ENCODE measurements around the gene COL18A1. TPM values are rescaled to one million over a fixed set of nuclear protein-coding genes. Genes with fewer than 3 reads are reported as not detected.

The COL18A1 gene
- total and polyA plus RNA-seq, 9 of the 15 experiments (the other 6 are each of a cell fraction or from before 2014, with no cell fraction given) = 0.14 to 16.4 (median 2.0) TPM

DNA sequence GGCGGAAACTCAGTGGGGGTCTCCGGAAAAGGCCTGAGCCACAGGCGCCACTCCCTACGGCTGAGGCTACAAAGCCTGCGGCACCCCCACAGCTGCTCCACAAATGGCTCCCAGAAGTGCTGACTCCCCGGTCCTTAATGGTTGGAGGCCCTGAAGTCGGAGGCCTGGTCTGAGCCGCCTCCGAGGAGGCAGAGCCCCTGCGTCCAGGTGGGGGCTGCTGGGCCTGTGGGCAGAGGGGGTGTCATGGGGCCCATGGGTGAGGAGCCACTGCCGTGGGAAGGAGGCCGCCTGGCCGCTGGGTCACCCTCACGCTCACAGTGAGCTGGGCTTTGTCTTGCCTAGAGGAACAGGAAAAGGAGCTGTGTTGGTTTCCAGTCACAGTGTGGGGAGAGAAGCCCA is 12.4 kb upstream of the COL18A1 start (continued):
- TF ChIP-seq CUX1 (CRISPR knock-in tag; IDR thresholded peaks at IDR 0.05) = no peak
- TF ChIP-seq ZNF274 (IDR thresholded peaks at IDR 0.05; ENCODE audit: borderline replicate concordance, low read depth, low read length) = no peak

- FAIRE-seq (no peak), ATAC-seq (no peak; the same call in 2 of the 3 replicates), DNase-seq (ENCODE audit: extremely low read depth in 1 of 4, low spot score in 3 of 4) (no peak)
- TF ChIP-seq, protein P1, sequence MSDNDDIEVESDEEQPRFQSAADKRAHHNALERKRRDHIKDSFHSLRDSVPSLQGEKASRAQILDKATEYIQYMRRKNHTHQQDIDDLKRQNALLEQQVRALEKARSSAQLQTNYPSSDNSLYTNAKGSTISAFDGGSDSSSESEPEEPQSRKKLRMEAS (CRISPR knock-in tag; IDR thresholded peaks at IDR 0.05) = peak; percentile 19; the same call in 1 of the 2 replicates
- TF ChIP-seq ZNF77 (CRISPR knock-in tag; IDR thresholded peaks at IDR 0.05) (no peak), EP300 (IDR thresholded peaks at IDR 0.05; ENCODE audit: low read length) (no peak), ZNF282 (CRISPR knock-in tag; IDR thresholded peaks at IDR 0.05) (no peak), EZH2 (IDR thresholded peaks at IDR 0.05; ENCODE audit: borderline replicate concordance, low read depth, low read length) (0 out of 2 replicates have a peak, but pooled peaks have one; percentile 24), KLF16 (IDR thresholded peaks at IDR 0.05) (no peak), HDAC3 (IDR thresholded peaks at IDR 0.05; ENCODE audit: borderline replicate concordance, partially characterized antibody) (no peak), SREBF1 (IDR thresholded peaks at IDR 0.05; ENCODE audit: borderline replicate concordance, low read depth, low read length) (no peak), EGR1 (conservative IDR thresholded peaks at IDR 0.05) (no peak), TFAM (CRISPR knock-in tag; conservative IDR thresholded peaks at IDR 0.05) (no peak)
- Histone ChIP-seq H3K27ac (ENCODE audit: extremely low read depth, low read depth, low read length) (no peak overlapping the region), H3K9me3 (replicated peaks; ENCODE audit: control insufficient read depth, insufficient read depth, low read depth, low read length) (no peaks in the 10 kb centered on the region), H3K27me3 (ENCODE audit: control insufficient read depth in 2 of 2, insufficient read depth in 2 of 2, low read length in 2 of 2) (peaks cover 61 to 75% of the 10 kb centered on the region in 2 experiments), H3K4me1 (replicated peaks in 1 of 2; ENCODE audit: control insufficient read depth in 2 of 2, insufficient read depth in 2 of 2, low read length in 2 of 2) (peaks cover 3 to 19% of the 10 kb centered on the region in 2 experiments; a peak in 2 of 5 replicates), H3K4me3 (no peak overlapping the region), H3K36me3 (ENCODE audit: control insufficient read depth, insufficient read depth, low read length) (no peaks in the 10 kb centered on the region), H4K20me1 (replicated peaks; ENCODE audit: control insufficient read depth, insufficient read depth, low read length) (peaks cover 6% of the 10 kb centered on the region), H3K79me2 (ENCODE audit: control insufficient read depth, insufficient read depth, low read length) (no peaks in the 10 kb centered on the region), H3K9ac (ENCODE audit: insufficient read depth in 1 of 2, low read depth in 2 of 2, low read length in 2 of 2) (no peak overlapping the region), H2AFZ (ENCODE audit: low read depth, low read length) (no peak overlapping the region), H3K9me1 (ENCODE audit: control insufficient read depth, insufficient read depth, low read length) (no peaks in the 10 kb centered on the region), H3K4me2 (ENCODE audit: insufficient read depth, low read length) (no peak overlapping the region)
- intact Hi-C loops (cut with micrococcal nuclease) = no loop called here
- in situ Hi-C loops (cut with MboI) = no loop called here
- 32% methylated on average over 25 of the region's 26 CpGs for WGBS (ENCODE audit: insufficient coverage, low coverage, missing lambda C conversion rate)
- ChIA-PET POLR2A (interaction anchor here (0.6 kb wide), 1 partner anchor 8 kb away, joined by 3 read pairs; no protein-coding TSS in a partner anchor), CTCF (ENCODE audit: low intra/inter-chr PET ratio) (no interaction called here)
- BruUV-seq (replicated peaks) = no TSS peak
These were observed 11.9 kb upstream of the COL18A1 start for GRCh38 chr21:45393021-45393420.
